HEK293T (cell line): Measurements from ENCODE around the gene FZD2.

Source experiments
- CTCF ChIA-PET: fragments of 350-600 bp; formaldehyde crosslinking; extraction: SDS; loops from one replicate; lab custom pipeline; 2021; ENCODE audit warnings: antibody characterized with exemption, inconsistent platforms; lab: Yijun Ruan, JAX
- POLR2A ChIA-PET: fragments of 350-600 bp; formaldehyde crosslinking; extraction: SDS; loops from one replicate; lab custom pipeline; 2020; ENCODE audit warnings: antibody characterized with exemption, inconsistent platforms; lab: Yijun Ruan, JAX
- DNase-seq: peaks from one replicate; pipeline ENCODE4 v3.0.0; 2012; ENCODE audit warnings: mixed read lengths; ENCODE audit errors: extremely low spot score
- ARNT ChIP-seq: fragments of 450-650 bp; IDR thresholded peaks from 2 replicates; pipeline ENCODE4 v1.6.1; 2017; ENCODE audit warnings: mild to moderate bottlenecking
- BHLHE40 ChIP-seq: fragments of 450-650 bp; IDR thresholded peaks from 2 replicates; pipeline ENCODE4 v1.6.1; 2016; ENCODE audit warnings: mild to moderate bottlenecking, moderate library complexity, borderline replicate concordance
- CTBP1 ChIP-seq: fragments of 450-650 bp; IDR thresholded peaks from 2 replicates; pipeline ENCODE4 v1.6.1; 2016; ENCODE audit warnings: borderline replicate concordance
- ELF4 ChIP-seq: fragments of 450-650 bp; IDR thresholded peaks from 2 replicates; pipeline ENCODE4 v1.6.1; 2017; ENCODE audit warnings: antibody characterized with exemption
- FOXA1 ChIP-seq: fragments of 450-650 bp; IDR thresholded peaks from 2 replicates; pipeline ENCODE4 v1.6.1; 2016; ENCODE audit warnings: mild to moderate bottlenecking
- FOXK2 ChIP-seq: fragments of 450-650 bp; IDR thresholded peaks from 2 replicates; pipeline ENCODE4 v1.6.1; 2016; ENCODE audit warnings: mild to moderate bottlenecking
- FOXM1 ChIP-seq: fragments of 450-650 bp; IDR thresholded peaks from 2 replicates; pipeline ENCODE4 v1.6.1; 2017; ENCODE audit warnings: mild to moderate bottlenecking, borderline replicate concordance
- HDGF ChIP-seq: fragments of 450-650 bp; IDR thresholded peaks from 2 replicates; pipeline ENCODE4 v1.6.1; 2017; ENCODE audit warnings: antibody characterized with exemption, borderline replicate concordance
- L3MBTL2 ChIP-seq: fragments of 450-650 bp; conservative IDR thresholded peaks from 2 replicates; pipeline ENCODE4 v1.6.1; 2016; ENCODE audit warnings: mild to moderate bottlenecking
- LEF1 ChIP-seq: fragments of 450-650 bp; IDR thresholded peaks from 2 replicates; pipeline ENCODE4 v1.6.1; 2017; ENCODE audit warnings: mild to moderate bottlenecking, borderline replicate concordance
- NFRKB ChIP-seq: fragments of 450-650 bp; IDR thresholded peaks from 2 replicates; pipeline ENCODE4 v1.6.1; 2016; ENCODE audit warnings: mild to moderate bottlenecking, moderate library complexity
- PKNOX1 ChIP-seq: fragments of 450-650 bp; IDR thresholded peaks from 2 replicates; pipeline ENCODE4 v1.6.1; 2016
- SP1 ChIP-seq: fragments of 450-650 bp; IDR thresholded peaks from 2 replicates; pipeline ENCODE4 v1.6.1; 2017
- SUZ12 ChIP-seq: fragments of 450-650 bp; IDR thresholded peaks from 2 replicates; pipeline ENCODE4 v1.6.1; 2016; ENCODE audit warnings: mild to moderate bottlenecking
- TARDBP ChIP-seq: fragments of 450-650 bp; IDR thresholded peaks from 2 replicates; pipeline ENCODE4 v1.6.1; 2016
- ZNF384 ChIP-seq: fragments of 450-650 bp; IDR thresholded peaks from 2 replicates; pipeline ENCODE4 v1.6.1; 2016

Gene FZD2

GRCh38 chr17:44568945-44569858 lies 11.9 kb downstream of the FZD2 start:
- DNase-seq, result no peak
- ChIA-PET CTCF (interaction anchor here (2.1 kb wide), 1 partner anchor 35 kb away, joined by 5 read pairs; no protein-coding TSS in a partner anchor), POLR2A (interaction anchor here (2.0 to 2.3 kb wide), 2 partner anchors 13 to 18 kb away, joined by 8 to 11 read pairs; partner anchors contain the start of gene FZD2)
- TF ChIP-seq SP1 (no peak), PKNOX1 (no peak), LEF1 (no peak), FOXA1 (no peak), ARNT (no peak), BHLHE40 (no peak), FOXK2 (no peak), TARDBP (no peak), L3MBTL2 (no peak), NFRKB (no peak), ZNF384 (no peak), CTBP1 (no peak), HDGF (no peak), FOXM1 (no peak), ELF4 (no peak), SUZ12 (no peak)

GRCh38 chr17:44572801-44573200 lies 15.5 kb downstream of the FZD2 start:
- DNase-seq, result no peak
- no peak for TF ChIP-seq SUZ12
- no peak for TF ChIP-seq FOXK2
- TF ChIP-seq BHLHE40, result no peak
- TF ChIP-seq NFRKB, result no peak
- no peak for TF ChIP-seq ZNF384
- no peak for TF ChIP-seq TARDBP
- TF ChIP-seq FOXM1, result no peak
- no peak for TF ChIP-seq ARNT
- TF ChIP-seq CTBP1, result no peak
- no peak for TF ChIP-seq L3MBTL2
- TF ChIP-seq ELF4, result no peak
- no peak for TF ChIP-seq HDGF
- no peak for TF ChIP-seq PKNOX1
- no peak for TF ChIP-seq FOXA1
- TF ChIP-seq LEF1, result no peak
- ChIA-PET POLR2A (interaction anchor here (0.6 kb wide), 1 partner anchor 675 kb away, joined by 3 read pairs; no protein-coding TSS in a partner anchor), CTCF (interaction anchor here (0.5 kb wide), 1 partner anchor 444 kb away, joined by 4 read pairs; no protein-coding TSS in a partner anchor)

GRCh38 chr17:44575403-44575802 lies 18.1 kb downstream of the FZD2 start:
- TF ChIP-seq FOXA1 (no peak), TARDBP (no peak), L3MBTL2 (no peak), HDGF (no peak), LEF1 (no peak), PKNOX1 (no peak), ELF4 (no peak), NFRKB (no peak), ZNF384 (no peak), SUZ12 (no peak), SP1 (no peak), CTBP1 (no peak), BHLHE40 (no peak), FOXM1 (no peak), FOXK2 (no peak), ARNT (no peak)
- CTCF ChIA-PET, result interaction anchor here (1.0 kb wide), 1 partner anchor 9 kb away, joined by 3 read pairs; no protein-coding TSS in a partner anchor
- DNase-seq, result no peak
- POLR2A ChIA-PET, result interaction anchor here (1.0 kb wide), 1 partner anchor 12 kb away, joined by 4 read pairs; no protein-coding TSS in a partner anchor

- ChIA-PET CTCF (interaction anchor here (1.0 kb wide), 1 partner anchor 39 kb away, joined by 3 read pairs; no protein-coding TSS in a partner anchor), POLR2A (interaction anchor here (1.9 kb wide), 1 partner anchor 22 kb away, joined by 5 read pairs; the partner anchor contains the start of gene FZD2)
- TF ChIP-seq SUZ12, result no peak
- TF ChIP-seq ZNF384, result no peak
- TF ChIP-seq FOXK2, result no peak
- no peak for TF ChIP-seq SP1
- TF ChIP-seq CTBP1, result no peak
- no peak for TF ChIP-seq PKNOX1
- no peak for TF ChIP-seq ARNT
- TF ChIP-seq BHLHE40, result no peak
- no peak for TF ChIP-seq L3MBTL2
- no peak for TF ChIP-seq HDGF
- TF ChIP-seq NFRKB, result no peak
- DNase-seq, result no peak
Observed at GRCh38 chr17:44578947-44579346, 21.7 kb downstream of the FZD2 start.
